Stimulated activated CD8-positive, alpha-beta memory T cell treated with anti-CD3 and anti-CD28 coated beads, Interleukin-2, amount 100 ng/mL, for 1 hour (primary cell): ENCODE results near the gene ANO2.
"Not testable (repeated sequence)": the region's sequence is repeated elsewhere in the genome, so short reads cannot be mapped to it uniquely, and the experiment has no call there.

Experiments
- DNase-seq, 2 donors: peaks; one replicate each; pipeline ENCODE4 v3.0.0-alpha.2; 2020; ENCODE audit warnings: low read depth in 2 of 2

Gene ANO2

DNA sequence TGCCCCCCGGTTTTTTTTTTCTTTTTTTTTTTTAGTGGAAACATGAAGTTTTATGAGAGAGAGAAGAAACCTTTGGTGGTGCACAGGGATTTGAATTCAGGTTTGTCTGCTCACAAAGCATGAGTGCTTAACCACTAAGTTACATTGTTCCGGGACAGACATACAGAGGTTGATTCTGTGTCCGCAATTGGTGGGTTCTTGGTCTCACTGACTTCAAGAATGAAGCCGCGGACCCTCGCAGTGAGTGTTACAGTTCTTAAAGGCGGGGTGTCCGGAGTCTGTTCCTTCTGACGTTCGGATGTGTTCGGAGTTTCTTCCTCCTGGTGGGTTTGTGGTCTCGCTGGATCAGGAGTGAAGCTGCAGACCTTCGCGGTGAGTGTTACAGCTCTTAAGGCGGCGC, 57.2 kb downstream of the ANO2 start:
- not testable (repeated sequence) for DNase-seq

GRCh38 chr12:5884866-5885265, 60.2 kb downstream of the ANO2 start:
- no peak for DNase-seq

DNA sequence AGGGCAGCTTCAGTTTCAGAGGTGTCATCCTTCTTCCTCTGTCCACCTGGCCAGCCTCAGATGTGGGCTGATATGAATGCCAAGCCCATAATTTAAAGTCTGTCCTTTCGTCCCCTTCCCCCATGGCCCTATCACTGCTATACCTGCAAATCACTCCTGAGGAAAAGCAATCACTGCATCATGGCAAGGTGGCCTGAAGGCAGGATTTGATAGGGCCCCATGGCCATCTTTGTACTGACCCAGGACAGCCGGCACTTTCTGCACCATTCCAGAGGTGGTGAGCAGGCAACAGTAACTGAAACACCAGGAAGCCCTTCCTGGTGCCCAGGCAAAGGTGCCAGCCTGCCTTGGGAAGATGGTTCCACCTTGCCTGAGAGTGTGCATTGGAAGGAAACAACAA, 60.8 kb downstream of the ANO2 start:
- no peak for DNase-seq

- DNase-seq = no peak
These were observed 62.4 kb downstream of the ANO2 start for GRCh38 chr12:5882511-5883190.

- DNase-seq = no peak
These were observed 63.4 kb downstream of the ANO2 start for GRCh38 chr12:5881666-5882065.

DNA sequence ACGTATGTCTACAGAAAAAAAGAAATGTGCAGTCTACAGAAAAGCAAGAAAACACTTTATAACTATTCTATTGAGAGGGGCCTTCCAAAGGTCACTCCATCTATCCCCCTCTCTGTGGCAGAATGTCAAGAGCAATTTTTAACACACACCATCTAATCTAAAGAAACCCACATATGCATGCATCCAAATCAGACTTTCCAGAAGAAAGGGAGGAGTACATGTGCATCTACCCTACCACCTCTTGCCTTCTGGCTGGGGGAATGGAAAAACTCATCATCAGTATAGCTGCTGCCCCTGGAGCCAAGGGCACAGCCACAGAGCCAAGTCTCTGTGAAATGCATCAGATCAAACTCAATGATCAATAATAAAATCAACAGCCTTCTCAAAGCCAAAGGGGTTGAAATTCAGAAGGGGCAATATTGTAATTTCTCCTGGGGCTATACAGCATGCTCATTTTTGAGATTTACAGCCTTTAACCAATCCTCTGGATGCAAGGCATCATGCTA, 63.9 kb downstream of the ANO2 start:
- DNase-seq = no peak

DNA sequence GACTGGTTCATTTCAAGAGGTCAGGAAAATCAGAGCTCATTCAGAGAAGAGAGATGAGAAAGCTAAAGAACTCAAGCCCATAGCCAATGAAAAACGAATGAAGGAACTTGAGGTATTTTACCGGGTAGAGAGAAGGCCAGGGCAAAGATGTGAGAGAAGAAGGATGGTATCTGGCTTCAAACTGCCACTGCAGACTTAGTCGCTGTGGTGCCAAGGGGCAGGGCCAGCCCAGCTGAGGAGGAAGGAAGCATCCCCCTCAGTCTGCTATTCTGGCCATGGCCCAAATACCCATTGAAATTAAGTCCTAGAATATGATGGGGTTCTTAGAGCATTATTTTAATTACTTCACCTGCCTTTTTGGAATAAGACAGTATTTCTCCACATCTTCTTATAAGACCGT, 69.2 kb downstream of the ANO2 start:
- DNase-seq = no peak

DNA sequence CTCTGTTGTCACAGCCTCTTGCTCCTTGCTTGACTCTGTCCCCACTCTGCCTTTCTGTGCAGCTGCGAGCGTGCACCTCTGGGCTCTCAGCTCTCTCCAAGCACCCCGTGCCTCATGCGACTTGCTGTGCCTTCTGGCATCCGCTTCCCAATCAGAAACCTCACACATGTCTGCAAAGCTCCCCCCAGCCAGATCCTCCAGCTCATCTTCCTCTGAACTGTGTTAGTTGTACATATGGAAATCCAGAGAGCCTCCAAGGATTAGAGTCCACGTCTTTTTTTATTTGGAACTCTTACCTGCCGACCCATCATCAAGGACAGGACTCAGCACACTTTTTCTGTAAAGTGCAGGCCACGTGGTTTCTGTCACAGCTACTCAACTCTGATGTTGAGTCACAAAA, 70.5 kb downstream of the ANO2 start:
- DNase-seq = no peak

- DNase-seq = no peak
These were observed 71.7 kb downstream of the ANO2 start for GRCh38 chr12:5873281-5873919.

DNA sequence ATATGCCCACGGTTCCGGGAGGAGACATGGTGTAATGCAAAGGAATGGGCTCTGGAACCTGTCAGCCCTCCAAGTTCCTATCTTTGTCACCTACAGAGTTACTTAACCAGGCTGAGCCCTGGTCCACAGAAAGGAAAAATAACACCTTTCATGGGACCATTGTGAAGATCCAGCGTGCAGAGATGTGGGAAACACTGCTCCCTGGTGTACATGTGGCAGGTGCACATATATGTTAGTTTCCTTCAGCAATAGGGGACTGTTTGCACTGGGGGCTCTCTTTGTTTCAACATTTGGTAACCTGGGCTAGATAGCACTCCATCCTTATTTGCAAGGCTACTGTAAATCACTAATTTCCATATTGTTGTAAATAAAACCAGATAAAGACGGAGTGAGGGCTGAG, 72.3 kb downstream of the ANO2 start:
- no peak for DNase-seq

DNA sequence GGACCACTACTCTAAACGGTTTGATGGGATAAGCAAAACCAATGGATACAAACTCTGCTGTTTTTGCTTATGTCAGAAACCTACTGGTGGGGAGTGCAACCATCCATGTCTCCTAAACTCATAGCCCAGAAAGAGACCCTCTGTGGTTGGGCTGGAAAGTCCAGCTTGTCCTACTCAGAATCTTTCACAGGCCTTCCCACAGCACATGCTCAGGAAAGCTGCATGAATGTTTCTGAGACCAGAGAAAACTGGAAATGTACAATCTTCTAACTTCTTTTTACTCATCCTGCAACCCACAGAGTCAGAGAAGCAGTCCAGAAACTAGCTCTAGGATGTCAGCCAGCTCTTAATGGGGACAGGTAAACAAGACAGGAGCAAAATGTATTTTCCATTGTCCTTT, 73.3 kb downstream of the ANO2 start:
- no peak for DNase-seq

- no peak for DNase-seq
These were observed 74.9 kb downstream of the ANO2 start for GRCh38 chr12:5870183-5870582.

DNA sequence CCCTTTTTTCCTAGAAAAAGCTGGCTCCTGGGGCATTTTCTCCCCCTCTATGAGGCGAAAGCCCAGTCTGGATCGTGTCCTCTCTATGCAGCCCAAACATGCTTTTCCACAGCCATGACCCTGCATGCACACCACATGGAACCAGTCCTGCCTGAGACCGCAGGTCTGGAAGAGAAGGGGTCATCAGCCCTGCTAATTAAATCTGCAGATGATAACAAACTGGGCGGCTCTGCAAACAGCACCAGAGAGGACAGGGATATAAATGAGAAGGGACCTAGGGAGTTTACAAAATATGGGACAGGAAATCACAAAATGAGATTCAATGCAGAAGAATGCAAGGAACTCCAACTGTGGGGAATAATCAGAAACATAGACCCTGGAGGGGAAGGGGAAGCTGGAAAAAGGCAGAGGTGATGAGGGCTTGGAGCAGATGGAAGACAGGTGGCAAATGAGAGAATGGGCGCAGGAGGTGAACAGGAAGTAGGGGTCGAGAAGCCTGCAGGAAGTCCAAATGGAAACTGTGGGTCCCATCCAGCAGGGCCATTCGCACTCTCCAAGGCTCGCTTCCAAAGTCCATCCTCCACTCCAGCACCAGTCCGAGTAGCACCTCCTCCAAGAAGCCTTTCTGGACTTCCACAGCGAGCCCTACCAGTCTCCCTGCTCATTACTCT, 76.3 kb downstream of the ANO2 start:
- DNase-seq = no peak

GRCh38 chr12:5865397-5865796, 79.7 kb downstream of the ANO2 start:
- DNase-seq = no peak

DNA sequence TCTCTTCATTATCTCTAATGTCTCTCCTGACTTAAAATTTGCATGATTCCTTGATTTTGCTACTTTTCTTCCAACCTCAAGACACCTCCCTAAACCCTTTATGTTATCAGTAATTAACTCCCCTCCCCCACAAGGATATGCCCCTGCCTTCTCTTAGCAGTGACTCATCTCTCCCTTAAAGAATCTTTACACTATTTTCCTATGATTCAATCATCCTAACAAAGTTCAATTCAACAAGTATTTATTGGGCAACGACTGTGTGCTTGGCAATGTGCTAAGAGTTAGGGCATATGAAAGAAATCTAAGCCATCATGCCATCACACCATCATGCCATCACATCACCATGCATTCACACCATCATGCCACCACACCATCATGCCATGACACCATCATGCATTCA, 80.1 kb downstream of the ANO2 start:
- DNase-seq = no peak

DNA sequence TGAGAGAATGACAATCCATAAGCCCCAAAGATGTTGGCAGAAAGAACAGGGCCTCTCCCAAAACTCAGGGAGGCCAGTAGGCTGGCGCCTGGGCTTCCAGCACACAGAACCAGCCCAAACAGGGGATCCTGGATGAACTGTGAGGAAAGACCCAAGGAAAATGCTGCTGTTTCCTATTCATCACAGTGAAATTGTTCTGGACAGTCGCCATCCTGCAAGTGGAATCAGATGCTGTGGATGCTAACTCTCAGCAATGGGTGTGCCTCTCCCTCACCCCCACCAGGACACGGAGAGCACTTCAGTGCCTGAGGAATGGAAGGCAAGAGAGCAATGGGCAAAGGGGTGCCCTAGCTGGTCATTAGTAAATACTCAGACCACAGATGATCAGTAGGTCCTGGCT, 80.8 kb downstream of the ANO2 start:
- DNase-seq = no peak

- no peak for DNase-seq
These were observed 83.6 kb downstream of the ANO2 start for GRCh38 chr12:5861416-5861815.

DNA sequence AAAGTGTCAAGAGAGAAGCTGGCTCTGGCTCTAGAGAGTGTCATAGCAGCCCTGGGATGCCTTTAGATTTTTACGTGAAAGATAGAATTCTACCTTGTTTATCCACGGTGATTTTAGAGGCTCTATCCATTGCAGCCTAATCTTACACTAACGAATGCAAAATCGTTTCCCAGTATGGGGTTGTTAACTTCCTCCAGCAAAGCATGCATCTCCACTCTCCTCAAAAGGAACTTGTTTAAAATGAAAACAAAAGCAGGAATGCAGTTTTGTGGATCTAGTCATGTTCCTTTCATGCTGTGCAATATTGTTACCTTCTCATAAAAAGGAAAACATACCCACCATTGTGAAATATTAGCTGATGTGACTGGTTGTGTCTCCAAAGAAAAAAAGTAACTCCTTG, 88.4 kb downstream of the ANO2 start:
- no peak for DNase-seq

- no peak for DNase-seq
These were observed 98.1 kb downstream of the ANO2 start for GRCh38 chr12:5846950-5847349.

- DNase-seq = no peak
These were observed 104.1 kb downstream of the ANO2 start for GRCh38 chr12:5840944-5841343.

DNA sequence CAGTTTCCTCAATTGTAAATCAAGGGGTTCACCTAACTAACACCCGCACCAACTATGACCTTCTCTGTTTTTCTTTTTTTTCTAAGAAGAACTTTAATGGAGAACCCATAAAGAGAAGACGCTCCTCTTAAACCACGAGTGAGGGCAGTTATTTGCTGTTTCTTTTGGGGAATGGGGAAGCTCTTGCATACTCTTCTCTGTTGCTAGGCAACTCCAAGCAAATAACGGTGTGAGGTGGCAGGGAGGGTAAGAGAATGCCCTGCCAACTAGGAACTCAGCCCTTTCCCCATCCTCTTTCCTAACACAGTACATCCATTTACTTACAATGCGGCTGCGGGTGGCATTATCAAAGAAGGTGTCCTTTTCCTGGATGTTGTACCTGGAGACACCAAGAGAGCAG, 114.9 kb downstream of the ANO2 start:
- no peak for DNase-seq

- no peak for DNase-seq
These were observed 117.5 kb downstream of the ANO2 start for GRCh38 chr12:5827591-5827990.

DNA sequence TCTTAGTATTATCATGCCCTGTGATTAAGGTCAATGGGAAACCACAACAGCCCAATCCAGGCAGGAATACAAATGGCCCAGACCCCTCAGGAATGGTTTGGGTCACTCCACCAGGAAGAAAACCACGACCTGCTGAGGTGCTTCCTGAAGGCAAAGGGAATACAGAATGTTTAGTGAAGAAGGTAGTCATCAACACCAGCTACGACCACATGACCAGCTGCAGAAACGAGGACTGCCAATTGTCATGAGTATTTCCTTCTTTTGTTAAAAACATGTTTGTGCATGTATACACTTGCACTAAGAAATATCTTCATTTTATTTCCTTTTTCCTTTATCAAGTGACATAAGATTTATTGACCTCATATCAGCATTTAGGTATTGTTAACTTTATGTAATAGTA, 119.3 kb downstream of the ANO2 start:
- not testable (repeated sequence) for DNase-seq
